HL-60 (cell line): ENCODE data around the gene FMNL2.

Experiments
- DNase-seq, 2 experiments: peaks; one replicate each; pipeline ENCODE4 v3.0.0-alpha.2; 2010 to 2020; ENCODE audit warnings: low read depth in 1 of 2, low spot score in 1 of 2
- H3K27ac ChIP-seq: fragments of 250-450 bp; sonication (Bioruptor Pico); replicated peaks from 2 replicates; pipeline ENCODE4 v1.5.1; 2020; ENCODE audit warnings: mild to moderate bottlenecking, moderate library complexity
- H3K27me3 ChIP-seq: fragments of 250-450 bp; sonication (Bioruptor Pico); 2 replicates; pipeline ENCODE4 v1.5.1; 2021; ENCODE audit warnings: mild to moderate bottlenecking, moderate library complexity; ENCODE audit not compliant: insufficient read depth, poor library complexity, severe bottlenecking
- H3K4me3 ChIP-seq: replicated peaks from 2 replicates; pipeline ENCODE4 v1.5.1; 2011; ENCODE audit warnings: mild to moderate bottlenecking, control low read depth, low read length; ENCODE audit not compliant: insufficient read depth
- GABPA ChIP-seq: IDR thresholded peaks from 2 replicates; pipeline ENCODE4 v1.6.1; 2012; ENCODE audit warnings: low read depth
- POLR2AphosphoS5 ChIP-seq: IDR thresholded peaks from 2 replicates; pipeline ENCODE4 v1.6.1; 2012; ENCODE audit warnings: low read depth
- SPI1 ChIP-seq: IDR thresholded peaks from 2 replicates; pipeline ENCODE4 v1.6.1; 2012; ENCODE audit warnings: low read depth, mild to moderate bottlenecking, borderline replicate concordance
- TF ChIP-seq, protein P1 (sequence below): IDR thresholded peaks from one replicate; pipeline ENCODE4 v1.5.1; 2011; ENCODE audit warnings: low read length, control low read depth, inconsistent platforms; ENCODE audit not compliant: insufficient read depth
- TF ChIP-seq, protein P2 (sequence below): IDR thresholded peaks from 2 replicates; pipeline ENCODE4 v1.6.1; 2012; ENCODE audit warnings: low read depth; ENCODE audit not compliant: insufficient replicate concordance

Gene FMNL2

DNA sequence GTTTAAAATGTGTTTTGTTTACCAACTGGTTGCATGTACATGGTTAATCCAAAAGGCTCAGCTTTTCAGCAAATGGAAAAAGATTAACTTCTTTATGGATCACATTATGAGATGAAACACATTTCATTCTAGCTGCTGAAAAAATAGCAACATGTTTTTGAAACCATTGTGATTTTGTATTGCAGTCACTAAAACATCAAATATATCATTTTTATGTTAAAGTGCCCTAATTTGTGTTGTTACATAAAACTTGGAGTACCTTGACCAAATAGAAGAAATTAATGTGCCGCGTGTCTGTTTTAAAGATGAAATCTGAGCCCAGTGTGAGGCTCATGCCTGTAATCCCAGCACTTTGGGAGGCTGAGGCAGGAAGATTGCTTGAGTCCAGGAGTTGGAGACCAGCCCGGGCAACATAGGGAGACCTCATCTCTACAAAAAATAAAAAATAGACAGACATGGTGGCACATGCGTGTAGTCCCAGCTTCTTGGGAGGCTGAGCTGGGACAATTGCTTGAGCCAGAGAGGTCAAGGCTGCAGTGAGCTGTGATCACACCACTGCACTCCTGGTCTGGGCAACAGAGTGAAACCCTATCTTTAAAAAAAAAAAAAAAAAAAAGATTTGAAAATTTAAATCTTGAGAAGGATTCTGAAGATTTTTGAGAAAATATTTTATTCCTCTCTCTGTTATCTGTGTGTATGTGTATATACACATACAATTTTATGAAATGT, 96.6 kb downstream of the FMNL2 start:
- Histone ChIP-seq H3K27me3 (no peaks in the 10 kb centered on the region), H3K27ac (no peak overlapping the region), H3K4me3 (no peak overlapping the region)
- DNase-seq, result no peak
- TF ChIP-seq GABPA, result no peak
- no peak for TF ChIP-seq POLR2AphosphoS5
- TF ChIP-seq, protein P1, sequence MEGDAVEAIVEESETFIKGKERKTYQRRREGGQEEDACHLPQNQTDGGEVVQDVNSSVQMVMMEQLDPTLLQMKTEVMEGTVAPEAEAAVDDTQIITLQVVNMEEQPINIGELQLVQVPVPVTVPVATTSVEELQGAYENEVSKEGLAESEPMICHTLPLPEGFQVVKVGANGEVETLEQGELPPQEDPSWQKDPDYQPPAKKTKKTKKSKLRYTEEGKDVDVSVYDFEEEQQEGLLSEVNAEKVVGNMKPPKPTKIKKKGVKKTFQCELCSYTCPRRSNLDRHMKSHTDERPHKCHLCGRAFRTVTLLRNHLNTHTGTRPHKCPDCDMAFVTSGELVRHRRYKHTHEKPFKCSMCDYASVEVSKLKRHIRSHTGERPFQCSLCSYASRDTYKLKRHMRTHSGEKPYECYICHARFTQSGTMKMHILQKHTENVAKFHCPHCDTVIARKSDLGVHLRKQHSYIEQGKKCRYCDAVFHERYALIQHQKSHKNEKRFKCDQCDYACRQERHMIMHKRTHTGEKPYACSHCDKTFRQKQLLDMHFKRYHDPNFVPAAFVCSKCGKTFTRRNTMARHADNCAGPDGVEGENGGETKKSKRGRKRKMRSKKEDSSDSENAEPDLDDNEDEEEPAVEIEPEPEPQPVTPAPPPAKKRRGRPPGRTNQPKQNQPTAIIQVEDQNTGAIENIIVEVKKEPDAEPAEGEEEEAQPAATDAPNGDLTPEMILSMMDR, result no peak
- TF ChIP-seq, protein P2, sequence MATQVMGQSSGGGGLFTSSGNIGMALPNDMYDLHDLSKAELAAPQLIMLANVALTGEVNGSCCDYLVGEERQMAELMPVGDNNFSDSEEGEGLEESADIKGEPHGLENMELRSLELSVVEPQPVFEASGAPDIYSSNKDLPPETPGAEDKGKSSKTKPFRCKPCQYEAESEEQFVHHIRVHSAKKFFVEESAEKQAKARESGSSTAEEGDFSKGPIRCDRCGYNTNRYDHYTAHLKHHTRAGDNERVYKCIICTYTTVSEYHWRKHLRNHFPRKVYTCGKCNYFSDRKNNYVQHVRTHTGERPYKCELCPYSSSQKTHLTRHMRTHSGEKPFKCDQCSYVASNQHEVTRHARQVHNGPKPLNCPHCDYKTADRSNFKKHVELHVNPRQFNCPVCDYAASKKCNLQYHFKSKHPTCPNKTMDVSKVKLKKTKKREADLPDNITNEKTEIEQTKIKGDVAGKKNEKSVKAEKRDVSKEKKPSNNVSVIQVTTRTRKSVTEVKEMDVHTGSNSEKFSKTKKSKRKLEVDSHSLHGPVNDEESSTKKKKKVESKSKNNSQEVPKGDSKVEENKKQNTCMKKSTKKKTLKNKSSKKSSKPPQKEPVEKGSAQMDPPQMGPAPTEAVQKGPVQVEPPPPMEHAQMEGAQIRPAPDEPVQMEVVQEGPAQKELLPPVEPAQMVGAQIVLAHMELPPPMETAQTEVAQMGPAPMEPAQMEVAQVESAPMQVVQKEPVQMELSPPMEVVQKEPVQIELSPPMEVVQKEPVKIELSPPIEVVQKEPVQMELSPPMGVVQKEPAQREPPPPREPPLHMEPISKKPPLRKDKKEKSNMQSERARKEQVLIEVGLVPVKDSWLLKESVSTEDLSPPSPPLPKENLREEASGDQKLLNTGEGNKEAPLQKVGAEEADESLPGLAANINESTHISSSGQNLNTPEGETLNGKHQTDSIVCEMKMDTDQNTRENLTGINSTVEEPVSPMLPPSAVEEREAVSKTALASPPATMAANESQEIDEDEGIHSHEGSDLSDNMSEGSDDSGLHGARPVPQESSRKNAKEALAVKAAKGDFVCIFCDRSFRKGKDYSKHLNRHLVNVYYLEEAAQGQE, result no peak
- no peak for TF ChIP-seq SPI1

DNA sequence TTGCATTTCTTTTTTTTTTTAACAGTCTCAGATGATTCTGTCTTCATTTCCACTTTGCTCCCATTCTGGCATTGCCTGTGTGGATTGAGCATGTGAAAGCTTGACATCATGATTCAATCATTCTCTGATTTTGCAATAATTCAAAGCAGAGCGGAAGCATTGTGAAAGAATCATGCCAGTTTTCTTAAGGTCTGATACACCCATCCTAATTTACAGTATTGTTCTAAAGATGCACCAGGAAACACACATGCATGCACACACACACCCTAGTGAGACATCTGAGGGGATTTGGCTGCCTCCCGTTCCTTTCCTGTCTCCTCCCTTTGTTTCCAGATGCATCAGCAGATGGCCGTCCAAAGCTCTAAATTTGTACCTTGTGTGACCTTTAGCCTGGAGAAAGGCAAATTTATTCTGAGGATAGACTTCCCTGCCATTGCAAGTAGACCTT, 97.3 kb downstream of the FMNL2 start:
- DNase-seq, result peak; percentile 38 to 73
- H3K4me3 ChIP-seq, result no peak overlapping the region
- no peak overlapping the region for H3K27ac ChIP-seq
- TF ChIP-seq SPI1 (no peak), POLR2AphosphoS5 (no peak), GABPA (no peak)
- TF ChIP-seq, protein P2, result no peak
- TF ChIP-seq, protein P1, result no peak
- no peaks in the 10 kb centered on the region for H3K27me3 ChIP-seq

DNA sequence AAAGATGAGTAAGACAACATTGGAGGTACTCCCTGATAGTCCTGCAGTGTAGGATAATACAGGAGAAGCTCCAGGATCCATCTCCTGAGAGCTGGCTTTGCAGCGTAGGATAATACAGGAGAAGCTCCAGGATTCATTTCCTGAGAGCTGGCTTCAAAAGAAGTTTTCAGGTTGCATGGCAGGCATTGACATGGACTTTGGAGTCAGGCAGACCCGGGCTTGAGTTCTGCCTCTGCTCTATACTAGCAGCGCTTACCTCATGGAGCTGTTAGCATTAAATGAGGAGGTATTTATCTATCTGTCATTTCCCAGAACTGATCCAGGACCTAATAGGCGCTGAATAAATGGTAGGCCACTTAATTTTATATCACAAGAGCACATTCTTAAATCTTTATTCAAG, 97.8 kb downstream of the FMNL2 start:
- DNase-seq, result no peak
- Histone ChIP-seq H3K4me3 (no peak overlapping the region), H3K27me3 (no peaks in the 10 kb centered on the region), H3K27ac (no peak overlapping the region)
- TF ChIP-seq POLR2AphosphoS5 (no peak), GABPA (no peak), SPI1 (no peak)
- TF ChIP-seq, protein P1, result no peak
- TF ChIP-seq, protein P2, result no peak
